H4 (cell line): ENCODE data around the gene RAD51B. TPM values are rescaled to one million over a fixed set of nuclear protein-coding genes. Genes with fewer than 3 reads are reported as not detected.
A peak's percentile ranks its signal among the peaks of the same experiment; 100 is the strongest.
"Not testable (repeated sequence)": the region's sequence is repeated elsewhere in the genome, so short reads cannot be mapped to it uniquely, and the experiment has no call there.

Source experiments
- DNase-seq: peaks from one replicate; pipeline ENCODE4 v3.0.0-alpha.2; 2015; ENCODE audit warnings: low spot score
- total RNA-seq: library from RNA; depleted of rRNA; stranded (reverse); fragments of >200 nt; shearing (Covaris generic); gene quantifications from 2 replicates; pipeline ENCODE4 v1.2.3, GENCODE V29; 2014

The RAD51B gene
- total RNA-seq, 1 experiment from 2014 or later, result 11.2 TPM

DNA sequence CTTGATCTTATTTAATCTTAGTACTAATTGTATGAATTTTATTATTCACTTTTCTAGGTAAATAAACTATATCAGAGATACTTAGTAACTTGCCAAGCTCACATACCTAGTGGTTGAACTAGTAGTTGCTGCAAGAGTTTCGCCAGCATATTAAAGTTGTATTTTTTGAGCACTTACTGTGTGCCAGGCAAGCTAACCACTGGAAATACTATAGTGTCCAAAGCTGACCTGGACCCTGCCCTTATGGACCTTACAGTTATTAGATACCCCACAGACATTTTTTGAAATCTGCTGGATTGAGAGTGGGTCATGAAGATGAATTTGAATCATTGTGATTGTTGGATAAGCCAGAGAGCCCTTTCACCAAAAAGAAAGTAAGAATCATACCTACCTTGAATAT is 125.0 kb downstream of the RAD51B start:
- peak; percentile 12 for DNase-seq

DNA sequence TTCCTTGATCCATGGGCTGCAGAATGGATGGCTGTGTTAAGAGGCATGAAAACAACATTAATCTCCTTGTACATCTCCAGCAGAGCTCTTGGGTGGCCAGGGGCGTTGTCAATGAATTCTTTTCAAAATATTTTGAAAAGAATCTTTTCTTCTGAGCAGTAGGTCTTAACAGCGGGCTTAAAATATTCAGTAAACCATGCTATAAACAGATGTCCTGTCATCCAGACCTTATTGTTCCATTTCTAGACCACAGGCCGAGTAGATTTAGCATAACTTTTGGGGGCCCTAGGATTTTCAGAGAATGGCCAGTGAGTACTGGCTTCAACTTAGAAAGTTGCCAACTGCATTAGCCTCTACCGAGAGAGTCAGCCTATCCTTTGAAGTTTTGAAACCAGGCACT is 130.2 kb downstream of the RAD51B start:
- no peak for DNase-seq

DNA sequence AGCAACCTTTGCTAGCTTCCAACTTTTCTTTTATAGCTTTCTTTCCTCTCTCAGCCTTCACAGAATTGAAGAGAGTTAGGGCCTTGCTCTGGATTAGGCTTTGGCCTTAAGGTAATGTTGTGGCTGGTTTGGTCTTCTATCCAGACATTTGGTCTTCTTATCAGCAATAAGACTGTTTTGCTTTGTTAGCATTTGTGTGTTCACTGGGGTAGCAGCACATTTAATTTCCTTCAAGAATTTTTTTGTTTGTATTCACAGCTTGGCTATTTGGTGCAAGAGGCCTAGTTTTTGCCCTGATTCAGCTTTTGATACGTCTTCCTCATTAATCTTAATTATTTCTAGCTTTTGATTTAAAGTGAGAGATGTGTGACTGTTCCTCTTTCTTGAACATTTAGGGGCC is 130.8 kb downstream of the RAD51B start:
- DNase-seq, result no peak

DNA sequence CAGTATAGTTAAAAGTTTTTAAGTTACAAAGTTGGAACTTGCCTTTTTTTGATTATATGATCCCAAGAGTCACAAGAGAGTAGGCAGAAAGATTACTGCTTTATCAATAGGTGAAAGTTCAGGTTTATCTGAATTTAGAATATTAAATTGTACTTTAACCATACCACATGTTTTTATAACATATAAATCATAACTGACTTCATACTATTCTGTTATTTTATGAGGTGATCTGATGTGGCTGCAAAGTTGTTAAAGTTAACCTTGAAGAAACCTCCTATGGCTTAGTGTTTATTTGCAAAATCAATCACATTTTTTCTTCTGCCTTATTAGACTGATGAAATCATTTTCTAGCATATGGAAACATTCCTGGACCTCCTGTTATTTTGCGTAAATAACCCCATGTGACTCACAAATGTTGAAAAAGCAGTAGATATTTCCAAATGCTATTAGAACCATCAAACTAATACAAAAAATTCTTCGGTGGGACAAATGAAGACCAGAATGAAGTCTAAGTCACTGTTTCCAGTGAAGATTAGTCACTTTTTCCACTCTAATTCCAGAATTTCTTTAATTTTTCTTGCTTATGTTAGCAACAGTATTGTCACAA is 132.1 kb downstream of the RAD51B start:
- DNase-seq, result no peak

DNA sequence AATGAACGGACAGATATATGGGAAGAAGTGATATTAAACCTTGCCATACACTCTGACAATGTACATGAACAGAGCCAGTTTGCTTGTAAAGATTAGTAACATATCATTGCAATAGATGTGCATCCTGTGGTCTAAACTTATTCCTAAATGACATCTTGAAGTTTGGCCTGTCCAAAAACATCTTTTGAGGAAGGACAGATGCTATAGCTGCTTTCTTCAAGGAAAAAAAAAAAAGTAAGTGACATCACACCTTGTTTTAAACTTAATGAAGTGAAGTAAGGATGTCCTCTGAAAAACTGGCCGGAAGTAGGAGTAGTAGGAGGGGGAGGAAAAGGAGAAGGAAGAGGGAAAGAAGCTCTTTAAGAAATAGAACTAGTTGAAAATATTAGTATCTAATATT is 132.8 kb downstream of the RAD51B start:
- no peak for DNase-seq

DNA sequence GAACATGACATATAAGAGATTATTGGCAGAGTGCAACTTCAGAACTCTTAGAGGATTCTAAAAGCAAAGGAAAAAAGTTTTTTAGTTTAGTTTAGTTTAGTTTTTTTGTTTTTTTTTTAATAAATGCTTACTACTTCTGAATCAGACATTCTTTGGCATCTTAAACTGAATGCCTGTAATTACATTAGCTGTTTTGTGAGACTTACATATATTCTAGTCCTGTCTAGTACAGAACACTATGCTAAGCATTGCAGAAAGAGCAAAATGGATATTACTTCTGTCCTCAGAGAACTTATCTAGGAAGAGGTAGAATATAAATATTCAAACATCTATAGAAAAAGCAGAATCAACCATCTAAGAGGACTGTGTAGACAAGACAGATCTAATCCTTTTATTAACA is 133.2 kb downstream of the RAD51B start:
- DNase-seq, result no peak

DNA sequence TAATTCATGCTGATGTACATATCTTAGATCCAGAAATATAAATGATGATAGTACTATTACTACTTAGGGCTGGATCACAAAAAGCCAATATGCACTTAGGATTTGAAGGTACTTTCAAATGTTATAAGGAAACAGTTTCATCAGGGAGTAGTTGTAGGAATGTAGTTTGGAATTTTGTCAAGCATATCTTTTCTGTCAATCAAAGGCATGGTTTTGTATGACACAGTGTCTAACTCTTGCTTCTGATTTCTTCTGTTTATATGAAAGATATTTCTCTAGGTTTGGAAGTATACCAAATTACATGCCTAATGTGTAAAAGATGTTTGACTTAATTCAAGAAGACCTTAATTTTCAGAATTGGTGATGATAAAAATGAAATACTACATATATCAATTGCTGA is 135.7 kb downstream of the RAD51B start:
- no peak for DNase-seq

DNA sequence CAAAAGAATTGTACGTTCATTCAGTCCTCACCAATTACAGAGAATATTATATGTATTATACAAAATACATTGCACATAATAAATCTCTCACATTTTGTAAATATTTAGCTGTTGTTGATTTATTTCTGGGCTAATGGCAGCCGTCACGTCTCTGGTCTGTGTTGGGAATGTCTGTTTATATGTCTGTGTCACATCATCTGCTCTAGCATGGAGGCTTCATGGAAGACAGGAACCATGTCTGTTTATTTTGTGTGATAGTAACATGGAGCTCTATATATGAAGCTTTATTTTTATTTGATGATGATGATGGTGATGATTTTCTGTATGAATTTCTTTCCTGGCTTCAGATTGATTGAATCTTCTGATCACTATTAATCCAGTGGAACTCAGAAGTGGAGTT is 138.4 kb downstream of the RAD51B start:
- DNase-seq, result no peak

DNA sequence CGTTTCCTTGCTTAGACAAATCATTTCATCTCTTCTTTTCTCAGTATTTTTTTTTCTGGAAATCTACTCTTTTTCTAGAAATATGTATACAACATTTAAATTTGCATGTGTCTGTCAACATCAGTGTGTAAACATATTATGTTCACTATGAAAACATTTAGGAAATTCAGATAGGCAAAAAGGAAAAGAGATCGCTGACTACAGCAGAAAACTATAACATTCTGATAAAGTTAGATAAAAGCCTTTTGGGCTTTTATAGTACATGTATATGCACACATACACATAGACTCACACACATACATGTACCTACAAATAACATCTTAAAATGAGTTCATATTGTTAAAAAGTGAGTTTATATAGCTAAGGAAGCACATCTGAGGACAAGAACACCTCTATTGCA is 142.1 kb downstream of the RAD51B start:
- no peak for DNase-seq

DNA sequence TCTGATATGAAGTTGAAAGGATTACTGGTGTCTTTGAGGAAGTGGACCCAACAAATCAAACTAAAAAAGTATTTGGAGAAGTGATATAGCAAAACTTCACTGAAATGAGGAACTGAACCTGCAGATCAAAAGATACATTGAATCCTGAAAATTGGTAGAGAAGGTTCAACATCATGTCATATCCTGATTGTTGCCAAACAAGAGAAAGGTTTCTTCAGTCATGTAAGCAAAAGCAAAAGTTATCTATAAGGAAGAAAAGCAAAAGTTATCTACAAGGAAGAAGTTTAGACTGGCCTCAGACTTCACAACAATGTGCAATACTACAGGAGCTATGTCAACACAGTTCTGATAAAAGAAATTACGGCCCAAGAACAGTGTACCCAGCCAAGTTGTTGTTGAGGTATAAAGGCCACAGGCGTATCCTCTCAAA is 142.7 kb downstream of the RAD51B start:
- no peak for DNase-seq

DNA sequence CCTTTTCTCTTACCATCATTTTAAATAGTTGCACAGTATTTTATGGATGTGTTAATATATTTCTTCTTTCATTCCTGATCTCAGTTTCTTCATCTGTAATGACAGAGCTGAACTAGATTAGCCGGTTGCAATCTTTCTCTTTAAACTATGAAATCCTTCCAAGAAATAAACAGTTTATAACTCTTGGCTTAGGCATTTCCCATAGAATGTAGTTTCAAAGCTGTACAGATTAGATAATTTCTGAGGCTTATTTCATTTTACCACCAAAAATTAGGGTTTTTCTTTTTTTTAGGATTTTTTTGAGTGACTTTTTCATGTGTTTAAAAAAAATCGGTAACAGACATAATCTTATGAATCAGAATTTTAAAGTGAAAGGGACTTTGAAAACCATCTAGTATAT is 144.0 kb downstream of the RAD51B start:
- no peak for DNase-seq

DNA sequence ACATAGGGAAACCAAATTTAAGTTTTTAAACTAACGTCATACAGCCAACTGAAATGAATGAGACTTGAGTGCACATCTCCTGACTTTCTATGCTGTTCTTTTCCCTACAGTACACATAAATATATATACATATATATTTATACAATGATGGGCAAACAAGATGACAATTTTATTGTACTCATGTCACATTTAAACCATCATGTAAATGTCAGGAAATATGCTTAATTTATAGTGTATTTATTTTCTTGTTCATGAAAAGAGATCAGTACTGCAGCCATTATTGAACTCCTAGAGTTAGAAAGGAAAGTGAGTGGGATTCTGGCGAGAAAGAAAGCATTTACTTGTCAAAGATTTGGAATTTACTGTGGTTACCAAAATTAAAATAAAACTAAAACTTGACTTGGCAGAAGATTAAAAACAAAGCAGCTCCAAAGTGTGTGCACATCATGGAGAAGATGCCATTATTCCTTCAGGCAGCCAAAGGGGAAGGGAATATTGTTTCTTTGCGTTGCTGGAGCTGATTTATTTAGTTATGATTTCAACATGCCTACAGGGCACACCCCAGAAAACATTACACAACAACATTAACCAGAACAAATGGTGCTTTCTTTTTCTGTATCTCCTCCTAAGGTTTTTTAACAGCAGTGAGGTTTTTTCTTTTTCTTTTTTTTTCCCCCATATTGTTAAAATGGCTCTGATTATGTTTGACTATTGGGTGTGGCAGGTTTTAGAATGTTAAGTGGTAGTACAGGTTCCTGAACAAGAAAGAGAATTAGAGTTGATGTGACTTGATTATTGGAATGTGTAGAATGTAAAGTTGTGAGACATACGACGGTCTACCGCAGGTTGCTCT is 144.6 kb downstream of the RAD51B start:
- DNase-seq, result peak; percentile 26

DNA sequence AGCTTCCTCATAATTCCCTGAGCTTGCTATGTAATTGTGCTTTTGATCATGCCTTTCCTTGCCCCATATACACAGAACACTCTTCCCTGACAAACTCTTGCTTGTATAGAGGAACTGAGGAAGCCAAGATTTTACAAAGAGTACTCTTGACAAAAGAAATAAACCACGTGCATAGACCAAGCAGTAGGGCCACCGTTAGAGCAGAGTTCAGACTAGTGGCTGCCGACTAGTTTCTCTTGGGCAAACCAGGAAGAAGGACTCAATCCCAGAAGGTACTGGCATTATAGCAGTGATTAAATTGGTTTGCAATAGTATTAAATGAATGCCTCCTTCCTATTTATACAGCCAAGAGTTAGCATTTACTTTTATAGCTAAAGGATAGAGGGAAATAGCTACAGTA is 146.1 kb downstream of the RAD51B start:
- DNase-seq, result no peak

DNA sequence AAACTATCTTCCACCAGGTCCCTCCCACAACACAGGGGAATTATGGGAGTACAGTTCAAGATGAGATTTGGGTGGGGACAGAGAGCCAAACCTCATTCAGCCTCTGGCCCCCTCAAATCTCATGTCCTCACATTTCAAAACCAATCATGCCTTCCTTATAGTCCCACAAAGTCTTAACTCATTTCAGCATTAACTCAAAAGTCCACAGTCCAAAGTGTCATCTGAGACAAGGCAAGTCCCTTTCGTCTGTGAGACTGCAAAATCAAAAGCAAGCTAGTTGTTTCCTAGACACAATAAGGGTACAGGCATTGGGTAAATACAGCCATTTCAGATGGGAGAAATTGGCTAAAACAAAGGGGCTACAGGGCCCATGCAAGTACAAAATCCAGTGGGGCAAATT is 147.6 kb downstream of the RAD51B start:
- DNase-seq, result no peak

DNA sequence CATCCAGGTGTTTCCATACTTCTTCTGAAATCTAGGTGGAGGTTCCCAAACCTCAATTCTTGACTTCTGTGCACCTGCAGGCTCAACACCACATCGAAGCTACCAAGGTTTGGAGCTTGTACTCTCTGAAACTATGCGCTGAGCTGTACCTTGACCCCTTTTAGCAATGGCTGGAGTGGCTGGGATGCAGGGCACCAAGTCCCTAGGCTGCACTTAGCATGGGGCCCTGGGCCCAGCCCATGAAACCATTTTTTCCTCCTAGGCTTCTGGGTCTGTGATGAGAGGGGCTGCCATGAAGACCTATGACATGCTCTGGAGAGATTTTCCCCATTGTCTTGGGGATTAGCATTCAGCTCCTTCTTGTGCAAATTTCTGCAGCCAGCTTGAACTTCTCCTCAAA is 148.4 kb downstream of the RAD51B start:
- not testable (repeated sequence) for DNase-seq

DNA sequence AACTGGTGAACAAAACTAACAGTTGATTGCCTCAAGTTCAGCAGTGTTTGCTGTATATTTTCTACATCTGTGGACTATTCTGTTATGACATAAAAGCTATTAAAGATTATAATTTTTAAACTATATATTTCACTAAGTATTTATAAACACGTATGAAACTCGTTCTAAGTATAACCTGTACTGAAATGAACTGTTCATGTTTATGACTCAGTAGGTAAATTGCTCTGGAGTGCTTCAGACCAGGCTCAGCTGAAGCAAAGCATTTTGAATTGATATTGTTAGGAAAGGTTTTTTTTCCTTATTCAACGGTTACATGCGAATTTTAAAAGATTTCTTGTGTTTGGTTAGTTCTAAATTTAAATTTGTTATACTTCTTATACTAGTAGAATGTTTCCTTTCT is 151.3 kb downstream of the RAD51B start:
- no peak for DNase-seq

DNA sequence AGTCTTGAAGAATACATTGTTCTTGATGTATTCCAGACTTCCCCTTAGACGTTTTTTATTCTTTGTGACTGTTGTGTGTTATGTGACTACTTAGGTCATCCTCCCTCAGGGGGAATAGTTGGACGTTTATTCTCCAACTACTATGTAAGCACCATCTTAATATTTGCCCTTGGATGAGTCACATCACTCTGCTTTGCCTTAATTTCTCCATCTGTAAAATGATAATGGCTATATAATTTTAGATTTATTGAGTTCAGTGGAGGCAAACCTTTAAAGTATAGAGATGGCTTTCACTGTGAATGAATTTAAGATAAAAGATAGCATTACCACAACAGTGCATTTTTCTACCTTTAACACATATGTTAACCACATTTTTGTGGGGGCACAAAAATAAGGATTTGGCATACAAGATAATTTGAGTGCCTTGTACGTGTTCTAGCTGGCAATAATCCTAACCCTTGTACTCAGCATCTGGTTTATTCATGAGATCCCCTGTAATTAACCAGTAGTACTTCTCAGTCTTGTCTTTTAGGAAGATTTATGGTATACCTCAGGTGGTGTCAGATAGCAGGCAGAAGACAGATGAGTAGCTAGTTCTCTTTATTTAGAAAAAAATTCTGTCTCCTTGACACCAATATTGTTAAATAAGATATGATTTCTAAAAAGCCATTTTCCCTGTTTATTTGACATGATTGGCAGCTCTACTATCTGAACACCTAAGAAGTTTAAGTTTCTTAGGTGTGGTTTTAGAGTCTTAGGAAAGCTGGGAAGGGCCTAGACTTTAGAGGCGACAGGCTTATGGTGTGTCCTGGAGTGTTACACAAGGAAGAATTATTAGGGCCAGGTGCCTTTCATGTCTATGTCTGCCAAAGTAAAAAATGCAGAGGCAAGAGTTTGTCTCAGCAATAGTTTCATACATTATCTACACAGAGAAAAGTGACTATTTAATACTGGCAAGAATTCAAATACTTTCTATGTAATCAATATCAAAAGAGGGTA is 152.3 kb downstream of the RAD51B start:
- DNase-seq, result no peak

DNA sequence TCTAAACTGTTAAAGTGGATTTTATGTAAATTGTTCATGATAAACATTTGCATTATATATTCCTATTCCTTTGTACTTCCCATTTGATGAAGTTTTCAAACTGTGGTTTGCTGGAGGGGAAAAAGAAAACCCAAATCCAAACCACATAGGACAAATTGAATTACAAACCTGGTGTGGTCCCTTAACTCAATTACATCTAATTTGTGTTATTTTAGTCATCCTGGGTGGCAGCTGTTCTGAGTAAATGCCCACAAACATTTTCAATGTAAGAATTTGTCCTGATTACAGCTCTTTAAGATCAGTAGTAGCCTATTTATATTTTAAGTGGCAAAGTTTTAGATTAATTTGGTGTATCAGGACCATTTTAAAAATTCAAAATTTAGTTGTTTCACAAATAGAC is 153.9 kb downstream of the RAD51B start:
- DNase-seq, result peak; percentile 17

DNA sequence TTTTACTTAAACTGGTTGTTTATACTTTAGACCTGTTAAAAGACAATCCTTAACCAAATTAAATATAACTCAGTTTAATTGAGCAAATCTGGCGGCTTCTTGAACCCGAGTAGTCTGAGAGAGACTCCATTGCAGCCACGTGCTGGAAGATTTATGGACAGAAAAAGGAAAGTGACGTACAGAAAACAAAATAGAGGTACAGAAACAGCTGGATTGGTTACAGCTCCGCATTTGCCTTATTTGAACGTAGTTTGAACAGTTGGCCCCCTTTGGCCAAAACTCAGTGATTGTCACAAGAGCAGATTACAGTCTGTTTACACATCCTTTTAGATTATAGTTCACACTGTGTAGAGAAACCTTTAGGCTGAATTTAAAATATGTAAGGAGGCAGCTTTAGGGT is 155.9 kb downstream of the RAD51B start:
- DNase-seq, result no peak

DNA sequence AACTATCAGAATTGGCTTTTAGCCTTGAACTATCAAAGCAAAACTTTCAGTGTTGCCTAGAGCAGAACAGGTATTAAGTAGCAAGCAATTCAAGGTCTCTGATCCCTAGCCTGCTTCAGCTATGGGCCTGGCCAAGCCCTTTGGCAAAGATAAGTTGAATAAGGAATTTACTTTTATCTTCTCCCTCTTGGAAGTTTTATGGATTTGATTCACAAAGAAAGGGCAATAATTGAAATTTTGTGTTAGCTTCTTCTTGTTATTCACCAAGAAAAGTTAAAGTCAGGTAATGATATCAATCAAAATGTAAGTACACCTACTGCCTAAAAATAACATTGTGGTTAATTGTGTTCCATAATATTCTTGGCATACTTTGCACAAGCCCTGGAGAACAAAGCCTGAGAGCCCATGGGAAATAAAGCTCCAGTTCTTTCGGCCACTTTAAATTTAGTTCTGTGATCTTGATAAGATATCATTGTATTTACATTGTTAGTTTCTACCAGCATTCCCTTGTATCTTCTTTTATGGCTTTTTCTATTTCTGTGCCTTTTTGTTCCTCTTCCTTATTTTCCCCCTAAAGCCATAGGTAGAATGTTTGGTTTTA is 158.0 kb downstream of the RAD51B start:
- DNase-seq, result no peak

DNA sequence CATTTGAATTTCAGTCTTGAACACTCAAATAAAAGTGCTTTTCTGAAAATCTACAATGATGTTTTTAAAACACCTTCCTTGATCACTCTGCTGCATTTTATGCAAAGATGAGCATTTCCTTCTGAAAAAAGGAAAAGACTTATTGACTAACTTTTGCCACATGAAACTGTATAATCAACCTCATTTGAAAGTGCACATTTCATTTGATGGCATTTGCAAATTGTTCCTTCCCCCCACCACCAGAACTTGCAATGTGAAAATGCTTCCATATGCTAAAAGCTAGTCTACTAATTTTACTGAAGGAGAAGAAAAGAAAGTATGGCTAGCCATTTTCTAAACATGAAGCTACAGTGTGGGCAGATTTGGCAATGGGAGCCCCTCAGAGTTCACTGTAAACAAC is 159.2 kb downstream of the RAD51B start:
- DNase-seq, result no peak
